ENCODE measurements around the gene PPP1R9A. TPM values are rescaled to one million over a fixed set of nuclear protein-coding genes. Genes with fewer than 3 reads are reported as not detected.

PPP1R9A gene
- total RNA-seq, 3 donors from 2014 or later, result 0.08 to 0.35 (median 0.16) TPM

DNA sequence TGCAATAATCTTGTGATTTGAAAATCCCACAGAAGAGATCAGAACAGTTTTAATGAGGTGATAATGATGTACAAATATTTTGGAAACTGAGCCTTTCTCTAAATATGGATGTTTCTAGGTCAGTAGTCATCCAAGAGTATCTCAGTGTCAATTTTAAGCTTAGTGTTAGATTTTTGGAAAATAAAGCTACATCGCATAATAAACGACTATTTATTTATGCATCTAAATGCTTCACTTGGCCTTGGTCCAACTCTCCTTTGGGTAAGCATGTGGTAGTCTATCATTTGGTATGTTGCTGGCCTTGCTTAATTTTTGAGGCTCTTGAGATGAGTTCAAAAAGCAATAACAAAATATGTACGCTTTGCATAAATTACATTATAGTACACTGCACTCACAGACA is 5.4 kb upstream of the PPP1R9A start:
- no peaks in the 10 kb centered on the region for H3K9me3 Mint-ChIP-seq
- no peak for DNase-seq
- no peak overlapping the region for H3K4me3 Mint-ChIP-seq
- no peaks in the 10 kb centered on the region for H3K36me3 Mint-ChIP-seq (ENCODE audit: insufficient read depth)
- H3K27me3 Mint-ChIP-seq (ENCODE audit: low read depth), result peaks cover 11% of the 10 kb centered on the region
- no peak for ATAC-seq
- H3K4me1 Mint-ChIP-seq (ENCODE audit: low read depth), result peaks cover 1% of the 10 kb centered on the region

DNA sequence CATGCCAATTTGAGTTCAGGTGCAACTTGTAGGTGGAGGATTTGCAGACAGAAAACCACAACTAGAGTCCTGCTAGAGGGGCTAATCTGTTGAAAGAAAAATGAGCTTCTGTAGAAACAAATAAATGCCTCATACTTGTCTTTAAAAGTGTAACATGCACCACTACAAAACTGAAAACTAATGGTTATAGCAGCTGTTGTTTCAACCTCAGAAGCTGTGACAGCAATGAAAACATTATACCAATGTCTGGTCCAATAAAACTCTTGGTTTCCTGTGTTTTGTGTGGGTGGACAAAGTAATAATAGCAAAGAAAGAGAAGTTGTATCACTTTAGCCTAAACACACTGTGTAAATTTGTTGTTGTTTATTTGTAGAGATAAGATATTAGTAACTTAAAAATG is 3.4 kb upstream of the PPP1R9A start:
- Mint-ChIP-seq H3K4me3 (no peak overlapping the region), H3K27me3 (ENCODE audit: low read depth) (peaks cover 23% of the 10 kb centered on the region), H3K36me3 (ENCODE audit: insufficient read depth) (no peaks in the 10 kb centered on the region), H3K9me3 (no peaks in the 10 kb centered on the region), H3K4me1 (ENCODE audit: low read depth) (peaks cover 6% of the 10 kb centered on the region)
- DNase-seq, result no peak
- no peak for ATAC-seq

DNA sequence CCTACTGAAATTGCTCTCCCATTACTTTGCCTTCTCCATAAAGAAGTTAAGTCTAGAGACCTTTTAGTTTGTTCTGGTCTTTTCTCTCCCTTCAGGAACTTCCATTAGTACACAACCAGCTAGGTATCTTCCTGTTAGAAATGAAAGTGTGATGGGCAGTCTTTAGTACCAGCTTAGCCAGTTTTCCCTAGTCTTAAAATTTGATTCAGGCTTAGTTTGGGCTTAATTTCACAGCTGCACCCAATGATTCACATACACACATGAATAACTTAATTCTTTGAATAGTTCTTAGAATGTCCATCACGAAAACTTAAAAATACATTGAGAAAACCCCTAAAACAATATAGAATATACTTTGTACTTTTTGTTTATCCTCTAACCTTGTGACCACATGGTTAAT is 2.4 kb upstream of the PPP1R9A start:
- ATAC-seq, result no peak
- no peak for DNase-seq
- Mint-ChIP-seq H3K27me3 (ENCODE audit: low read depth) (peaks cover 33% of the 10 kb centered on the region), H3K36me3 (ENCODE audit: insufficient read depth) (no peaks in the 10 kb centered on the region), H3K4me3 (no peak overlapping the region), H3K4me1 (ENCODE audit: low read depth) (peaks cover 6% of the 10 kb centered on the region), H3K9me3 (no peaks in the 10 kb centered on the region)

DNA sequence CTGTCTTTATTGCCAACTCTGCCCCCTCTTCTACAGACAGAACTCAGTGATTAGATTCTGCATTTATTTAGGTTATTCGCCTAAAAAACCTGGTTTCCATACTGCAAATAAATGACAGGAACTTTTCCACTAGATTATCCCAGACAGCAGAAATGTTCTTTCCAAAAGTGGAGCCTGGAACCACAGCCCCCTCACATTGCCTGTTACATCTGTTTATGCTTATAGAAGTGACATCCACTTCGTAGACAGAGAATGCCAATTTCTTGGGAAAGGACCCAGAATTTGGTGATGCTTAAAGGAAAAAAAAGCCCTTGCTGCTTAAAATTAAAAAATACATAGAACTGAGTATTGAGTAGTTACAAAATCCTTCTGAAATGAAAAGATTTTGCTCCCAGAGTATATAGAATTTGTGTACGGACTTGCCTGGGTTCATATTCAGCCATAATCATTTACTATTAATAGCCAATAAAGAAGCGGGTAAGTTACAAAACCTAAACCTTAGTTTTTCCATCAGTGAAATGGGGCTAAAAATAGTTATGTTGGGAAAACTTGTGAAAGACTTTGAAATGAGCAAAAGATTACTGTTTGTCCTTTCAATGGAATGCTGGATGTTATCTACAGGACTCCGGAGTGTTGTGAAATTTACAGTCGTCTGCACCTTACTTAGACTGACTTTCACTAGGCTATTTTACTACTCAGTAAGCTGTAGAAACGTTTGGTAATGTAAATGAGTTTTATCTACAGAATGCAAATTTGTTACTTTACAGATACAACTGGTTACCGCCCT is 1.1 kb upstream of the PPP1R9A start:
- Mint-ChIP-seq H3K27me3 (ENCODE audit: low read depth) (peaks cover 42% of the 10 kb centered on the region), H3K4me3 (no peak overlapping the region), H3K9me3 (no peaks in the 10 kb centered on the region), H3K36me3 (ENCODE audit: insufficient read depth) (no peaks in the 10 kb centered on the region), H3K4me1 (ENCODE audit: low read depth) (peaks cover 6% of the 10 kb centered on the region)
- ATAC-seq (no peak), DNase-seq (no peak)

DNA sequence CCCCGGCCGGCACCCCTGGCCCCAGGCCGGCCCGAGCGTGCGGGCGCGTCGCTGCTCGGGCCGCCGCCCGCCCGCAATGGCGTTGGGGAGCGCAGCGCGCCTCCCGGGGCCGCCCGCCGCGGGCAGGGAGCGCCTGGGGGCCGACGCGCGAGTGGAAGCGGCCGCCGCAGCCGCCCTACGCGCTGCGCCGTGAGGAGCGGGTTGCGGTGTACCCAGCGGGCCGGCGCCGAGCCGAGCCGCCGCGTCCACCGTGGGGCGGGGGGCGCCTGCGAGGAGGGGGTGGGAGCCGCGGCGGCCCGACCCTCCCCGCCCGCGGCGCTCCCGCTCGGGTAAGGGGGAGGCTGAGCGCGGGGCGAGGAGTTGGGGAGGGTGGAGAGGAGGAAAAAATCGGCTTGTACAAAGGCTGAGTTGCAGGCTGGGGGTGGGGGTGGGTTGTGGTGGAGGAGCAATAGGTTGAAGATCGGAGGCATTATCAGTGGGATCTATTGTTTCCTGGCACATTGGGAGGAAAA is 473 bp downstream of the PPP1R9A start:
- peak overlapping the region; percentile 48 for H3K4me3 Mint-ChIP-seq
- H3K9me3 Mint-ChIP-seq, result no peaks in the 10 kb centered on the region
- H3K27me3 Mint-ChIP-seq (ENCODE audit: low read depth), result peaks cover 45% of the 10 kb centered on the region
- H3K4me1 Mint-ChIP-seq (ENCODE audit: low read depth), result peaks cover 6% of the 10 kb centered on the region
- ATAC-seq (peak; percentile 50 to 63), DNase-seq (no peak)
- no peaks in the 10 kb centered on the region for H3K36me3 Mint-ChIP-seq (ENCODE audit: insufficient read depth)

DNA sequence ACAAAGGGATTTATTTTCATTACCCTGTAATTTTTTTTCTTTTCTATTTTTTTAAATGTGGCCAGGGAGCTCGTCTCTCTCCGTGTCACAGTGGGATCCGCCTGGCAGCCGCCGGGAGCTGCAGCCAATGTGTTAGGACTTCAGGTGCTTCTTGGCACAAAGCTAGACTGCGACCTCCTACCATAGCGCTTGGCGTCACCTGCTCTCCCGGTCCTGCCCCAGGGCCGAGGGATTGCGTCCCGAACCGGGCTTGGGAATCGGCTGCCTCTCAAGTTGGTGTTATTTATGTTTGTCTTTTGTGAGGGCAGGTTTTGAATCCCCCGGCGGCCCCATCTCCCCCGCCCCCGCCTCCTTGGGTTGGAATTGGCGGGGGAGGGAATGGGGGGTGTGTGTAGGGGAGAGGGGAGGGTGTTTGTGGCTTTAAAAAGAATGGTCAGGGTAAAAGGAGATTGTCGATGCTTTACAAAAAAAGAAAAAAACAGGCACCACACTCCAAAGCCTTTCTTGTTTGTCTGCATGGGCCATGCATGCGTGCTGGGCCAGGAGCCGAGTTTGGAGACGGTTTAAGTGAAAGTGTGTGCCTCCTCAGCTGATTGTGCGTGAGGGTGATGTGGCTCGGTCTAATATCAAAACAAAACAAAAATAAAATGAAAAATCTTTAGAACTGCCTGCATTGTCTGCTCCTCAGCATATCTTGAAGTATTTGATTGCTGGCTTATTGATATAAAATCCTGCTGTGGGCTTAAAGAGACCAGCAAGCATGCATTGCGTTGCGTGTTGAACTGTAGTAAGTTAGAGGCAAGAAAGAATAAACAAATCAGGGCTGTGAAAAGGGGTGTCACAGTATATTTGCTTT is 1.2 kb downstream of the PPP1R9A start:
- H3K27me3 Mint-ChIP-seq (ENCODE audit: low read depth), result peaks cover 45% of the 10 kb centered on the region
- H3K9me3 Mint-ChIP-seq, result no peaks in the 10 kb centered on the region
- DNase-seq (no peak), ATAC-seq (no peak)
- no peaks in the 10 kb centered on the region for H3K36me3 Mint-ChIP-seq (ENCODE audit: insufficient read depth)
- peak overlapping the region; percentile 48 for H3K4me3 Mint-ChIP-seq
- H3K4me1 Mint-ChIP-seq (ENCODE audit: low read depth), result peaks cover 6% of the 10 kb centered on the region

DNA sequence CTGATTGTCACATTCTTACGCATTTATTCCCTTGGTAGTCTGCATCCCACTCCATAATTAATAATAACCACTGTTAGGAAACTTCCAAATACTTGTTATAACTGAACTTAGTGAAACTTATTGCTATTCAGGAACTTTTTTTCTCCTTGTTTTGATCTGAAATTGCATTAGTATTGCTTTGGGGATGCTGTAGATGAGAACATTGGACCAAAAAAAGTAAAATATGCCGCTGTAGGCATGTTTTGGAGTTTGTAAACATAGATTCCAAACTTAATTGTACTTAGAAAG is 1.7 kb downstream of the PPP1R9A start:
- no peak for DNase-seq
- Mint-ChIP-seq H3K36me3 (ENCODE audit: insufficient read depth) (no peaks in the 10 kb centered on the region), H3K27me3 (ENCODE audit: low read depth) (peaks cover 45% of the 10 kb centered on the region), H3K4me3 (no peak overlapping the region), H3K4me1 (ENCODE audit: low read depth) (peaks cover 6% of the 10 kb centered on the region), H3K9me3 (no peaks in the 10 kb centered on the region)
- no peak for ATAC-seq

DNA sequence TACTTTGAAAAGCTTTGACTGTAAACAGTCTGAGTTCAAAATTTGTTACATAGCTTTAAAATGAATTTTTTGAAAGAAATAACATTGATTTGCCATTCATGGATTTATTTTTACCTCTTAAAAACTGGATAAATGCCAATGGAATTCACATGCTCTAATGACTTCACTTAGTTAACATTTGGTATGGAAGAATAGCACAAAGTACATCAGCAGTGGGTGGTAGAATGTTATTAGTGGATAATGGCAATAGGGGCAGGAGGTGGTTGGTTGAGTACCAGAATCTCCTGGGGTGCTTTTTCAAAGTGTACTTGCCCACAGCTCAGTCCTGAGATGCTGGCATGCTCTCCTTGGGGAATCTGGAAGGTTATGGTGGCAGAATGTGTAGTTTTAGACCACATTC is 4.7 kb downstream of the PPP1R9A start:
- Mint-ChIP-seq H3K9me3 (no peaks in the 10 kb centered on the region), H3K27me3 (ENCODE audit: low read depth) (peaks cover 33% of the 10 kb centered on the region), H3K36me3 (ENCODE audit: insufficient read depth) (no peaks in the 10 kb centered on the region), H3K4me1 (ENCODE audit: low read depth) (peaks cover 4% of the 10 kb centered on the region), H3K4me3 (no peak overlapping the region)
- DNase-seq, result no peak
- ATAC-seq, result no peak

DNA sequence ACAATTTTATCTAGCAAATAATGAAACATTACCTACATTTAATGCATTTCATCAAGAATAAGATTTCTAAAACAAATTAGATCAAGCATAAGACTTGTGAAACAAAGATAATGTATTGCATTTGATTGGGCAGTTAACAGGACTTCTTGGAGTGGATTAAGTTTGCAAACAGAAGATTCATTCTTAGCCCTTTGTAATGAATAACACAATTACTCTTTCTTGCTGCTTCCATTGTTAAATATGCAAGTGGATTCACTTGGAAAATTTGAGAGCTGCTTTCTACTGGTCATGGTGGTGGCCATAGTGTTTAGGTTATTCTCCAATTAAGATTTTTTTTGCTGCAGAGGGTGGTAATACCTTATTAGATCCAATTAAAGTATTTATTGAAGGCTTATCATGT is 6.0 kb downstream of the PPP1R9A start:
- Mint-ChIP-seq H3K27me3 (ENCODE audit: low read depth) (peaks cover 28% of the 10 kb centered on the region), H3K9me3 (no peaks in the 10 kb centered on the region), H3K4me1 (ENCODE audit: low read depth) (peaks cover 2% of the 10 kb centered on the region), H3K36me3 (ENCODE audit: insufficient read depth) (no peaks in the 10 kb centered on the region), H3K4me3 (no peak overlapping the region)
- no peak for DNase-seq
- ATAC-seq, result no peak

DNA sequence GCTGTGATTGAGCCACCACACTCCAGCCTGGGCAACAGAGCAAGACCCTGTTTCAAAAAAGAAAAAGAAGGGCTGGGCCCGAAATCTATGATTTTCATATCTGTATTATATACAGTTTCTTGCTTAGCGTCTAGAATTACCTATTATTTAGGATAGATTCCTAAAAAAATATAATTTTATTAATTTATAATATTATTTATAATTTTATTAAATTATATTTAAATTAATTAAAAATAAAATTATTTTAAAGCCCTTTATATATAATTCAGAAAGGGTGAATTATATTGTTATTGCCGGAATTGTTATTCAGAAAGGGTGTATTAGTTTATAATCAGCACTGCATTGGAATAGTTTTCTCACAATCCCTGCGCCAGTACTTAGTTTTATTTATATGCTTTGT is 14.5 kb downstream of the PPP1R9A start:
- no peak for ATAC-seq
- no peaks in the 10 kb centered on the region for H3K36me3 Mint-ChIP-seq (ENCODE audit: insufficient read depth)
- DNase-seq, result no peak
- no peaks in the 10 kb centered on the region for H3K27me3 Mint-ChIP-seq (ENCODE audit: low read depth)
- H3K9me3 Mint-ChIP-seq, result no peaks in the 10 kb centered on the region
- H3K4me3 Mint-ChIP-seq, result no peak overlapping the region
- H3K4me1 Mint-ChIP-seq (ENCODE audit: low read depth), result no peaks in the 10 kb centered on the region

DNA sequence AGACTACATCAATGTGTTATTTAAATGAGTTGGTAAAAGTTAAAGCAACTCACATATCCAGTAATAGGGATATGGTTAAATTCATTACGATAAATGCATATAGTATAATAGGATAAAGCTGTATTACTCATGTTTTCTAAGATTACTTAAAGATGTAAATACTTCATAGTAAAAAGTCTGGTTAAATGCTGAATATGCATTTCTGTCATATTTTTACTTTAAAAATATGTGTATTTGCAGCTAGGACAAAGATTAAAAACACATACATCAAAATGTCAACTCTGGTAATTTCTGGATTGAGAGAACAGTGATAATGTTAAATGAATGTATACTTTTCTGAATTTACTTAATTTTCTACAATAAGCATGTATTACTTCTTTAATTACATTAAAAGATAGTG is 15.1 kb downstream of the PPP1R9A start:
- Mint-ChIP-seq H3K36me3 (ENCODE audit: insufficient read depth) (no peaks in the 10 kb centered on the region), H3K4me3 (no peak overlapping the region), H3K4me1 (ENCODE audit: low read depth) (no peaks in the 10 kb centered on the region), H3K27me3 (ENCODE audit: low read depth) (no peaks in the 10 kb centered on the region), H3K9me3 (no peaks in the 10 kb centered on the region)
- DNase-seq, result no peak
- ATAC-seq, result no peak

DNA sequence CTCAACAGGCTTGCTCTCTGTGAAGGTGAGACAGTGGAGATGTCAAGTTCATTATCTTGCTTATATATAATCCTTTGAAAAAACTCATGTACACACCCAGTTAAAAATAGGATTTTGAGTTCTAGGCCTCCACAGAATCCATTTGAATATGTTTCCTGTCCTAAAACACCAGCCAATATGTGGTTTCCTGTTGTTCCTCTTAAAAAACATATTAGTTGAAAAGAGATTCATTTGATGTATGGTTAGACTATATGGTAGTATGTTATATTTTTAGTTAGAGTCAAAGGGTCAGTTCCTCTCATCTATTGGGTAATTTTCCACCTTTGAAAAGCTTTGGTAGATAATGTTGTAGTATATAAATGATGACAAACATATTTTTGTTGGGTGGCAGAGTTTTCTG is 16.0 kb downstream of the PPP1R9A start:
- DNase-seq, result no peak
- no peak overlapping the region for H3K4me3 Mint-ChIP-seq
- no peaks in the 10 kb centered on the region for H3K36me3 Mint-ChIP-seq (ENCODE audit: insufficient read depth)
- no peaks in the 10 kb centered on the region for H3K9me3 Mint-ChIP-seq
- no peak for ATAC-seq
- no peaks in the 10 kb centered on the region for H3K27me3 Mint-ChIP-seq (ENCODE audit: low read depth)
- no peaks in the 10 kb centered on the region for H3K4me1 Mint-ChIP-seq (ENCODE audit: low read depth)

DNA sequence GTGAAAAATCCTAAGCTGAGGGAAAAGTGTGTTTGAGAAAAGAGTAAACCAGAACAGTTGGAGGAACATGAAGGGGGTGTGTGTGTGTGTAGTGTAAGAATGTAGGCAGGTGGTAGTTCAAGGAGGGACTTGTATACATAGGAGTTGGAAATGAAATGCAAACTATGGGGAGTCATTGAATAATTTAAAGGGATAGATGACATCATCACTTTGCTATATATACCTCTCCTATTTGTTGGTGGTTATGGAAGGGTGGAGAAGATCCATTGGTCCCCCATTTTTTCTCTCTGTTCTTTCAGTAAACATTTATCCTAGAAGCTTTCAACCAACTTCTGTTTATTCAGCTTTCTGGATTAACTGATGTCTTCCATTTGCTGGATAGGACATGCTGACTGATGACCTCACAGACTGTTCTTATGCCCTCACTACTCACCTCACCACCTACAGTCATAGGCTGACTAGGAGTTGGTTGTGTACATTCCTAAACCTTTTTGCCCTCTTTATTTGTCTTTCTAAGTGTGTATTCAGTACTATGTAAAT is 20.8 kb downstream of the PPP1R9A start:
- no peak for ATAC-seq
- DNase-seq, result no peak
- H3K4me1 Mint-ChIP-seq (ENCODE audit: low read depth), result no peaks in the 10 kb centered on the region
- no peaks in the 10 kb centered on the region for H3K36me3 Mint-ChIP-seq (ENCODE audit: insufficient read depth)
- H3K4me3 Mint-ChIP-seq, result no peak overlapping the region
- no peaks in the 10 kb centered on the region for H3K9me3 Mint-ChIP-seq
- H3K27me3 Mint-ChIP-seq (ENCODE audit: low read depth), result no peaks in the 10 kb centered on the region

DNA sequence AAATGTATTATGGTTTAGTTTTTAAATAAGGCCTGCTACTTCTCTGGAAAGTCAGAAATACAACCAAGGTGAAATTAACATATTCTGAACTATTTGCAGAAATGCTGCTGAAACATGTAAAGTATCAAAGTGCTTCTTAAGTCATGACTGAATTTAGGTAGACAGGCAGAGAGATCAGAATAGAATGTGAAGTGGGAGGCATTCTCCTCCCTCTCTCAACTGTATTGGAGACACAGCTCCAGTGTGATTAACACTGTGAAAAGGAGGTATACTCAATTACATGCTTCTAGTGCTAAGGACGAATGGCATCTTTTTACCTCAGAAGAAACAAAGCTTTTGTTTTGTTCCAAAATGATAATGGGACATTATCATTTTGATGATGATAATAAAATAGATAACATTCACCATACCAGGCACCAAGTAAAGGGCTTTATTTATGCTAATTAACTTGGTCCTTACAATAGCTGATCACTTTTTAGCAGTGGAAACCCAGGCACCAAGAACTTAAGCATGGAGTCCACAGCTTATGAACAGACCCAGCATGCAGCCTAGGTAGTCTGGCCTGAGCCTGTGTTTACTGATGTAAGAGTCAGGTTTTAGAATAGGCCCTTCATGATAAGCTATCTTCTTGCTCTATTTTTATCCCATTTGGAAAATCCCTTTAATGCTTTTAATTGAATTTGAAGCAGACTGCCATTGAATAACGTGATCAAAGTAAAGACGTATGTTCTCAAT is 26.0 kb downstream of the PPP1R9A start:
- DNase-seq, result no peak
- Mint-ChIP-seq H3K4me1 (ENCODE audit: low read depth) (no peaks in the 10 kb centered on the region), H3K9me3 (no peaks in the 10 kb centered on the region), H3K36me3 (ENCODE audit: insufficient read depth) (no peaks in the 10 kb centered on the region), H3K27me3 (ENCODE audit: low read depth) (peaks cover 3% of the 10 kb centered on the region), H3K4me3 (no peak overlapping the region)
- no peak for ATAC-seq
